H1 (cell line): ENCODE data around the gene DOCK1. TPM values are rescaled to one million over a fixed set of nuclear protein-coding genes. Genes with fewer than 3 reads are reported as not detected.

ENCODE experiments used
- CTCF ChIA-PET: fragments of 300-600 bp; sonication (Branson Sonifier 250); formaldehyde crosslinking; loops from one replicate; lab custom pipeline; 2021; ENCODE audit not compliant: partially characterized antibody; lab: Charles Lee
- POLR2A ChIA-PET: fragments of 300-600 bp; sonication (Branson Sonifier 250); formaldehyde crosslinking; loops from one replicate; lab custom pipeline; 2021; ENCODE audit warnings: inconsistent platforms; ENCODE audit not compliant: partially characterized antibody; lab: Charles Lee
- DNase-seq, 2 experiments: peaks; one replicate each; pipeline versions ENCODE4 v3.0.0 to v3.0.0-alpha.2; 2010 to 2022; ENCODE audit warnings: low spot score in 2 of 2, low read depth in 1 of 2, mixed read lengths in 1 of 2
- FAIRE-seq: peaks from 2 replicates; lab custom pipeline; 2011; peaks lifted over from hg19 to GRCh38; lab: Jason Lieb, UNC
- H2AFZ ChIP-seq: 2 replicates; pipeline ENCODE4 v1.8.1; 2012; ENCODE audit warnings: low read length, inconsistent platforms
- H2AK5ac ChIP-seq: 2 replicates; pipeline ENCODE4 v1.6.1; 2013; ENCODE audit warnings: low read depth, low read length
- H2BK120ac ChIP-seq: replicated peaks from 2 replicates; pipeline ENCODE3; 2013; ENCODE audit warnings: low read depth, low read length, inconsistent platforms
- H2BK12ac ChIP-seq: 2 replicates; pipeline ENCODE4 v1.6.1; 2013; ENCODE audit warnings: low read depth, low read length
- H2BK15ac ChIP-seq: 2 replicates; pipeline ENCODE4 v1.6.1; 2013; ENCODE audit warnings: low read length
- H2BK20ac ChIP-seq: 2 replicates; pipeline ENCODE4 v1.6.1; 2013; ENCODE audit warnings: low read length
- H2BK5ac ChIP-seq: 2 replicates; pipeline ENCODE4 v1.6.1; 2013; ENCODE audit warnings: low read depth, low read length
- H3K14ac ChIP-seq: 2 replicates; pipeline ENCODE4 v1.6.1; 2013; ENCODE audit warnings: inconsistent platforms; ENCODE audit not compliant: insufficient read length
- H3K18ac ChIP-seq: 2 replicates; pipeline ENCODE4 v1.6.1; 2013; ENCODE audit warnings: low read length; ENCODE audit errors: extremely low read depth
- H3K23ac ChIP-seq: 2 replicates; pipeline ENCODE4 v1.6.1; 2013; ENCODE audit warnings: inconsistent platforms; ENCODE audit not compliant: insufficient read length
- H3K23me2 ChIP-seq: 2 replicates; pipeline ENCODE4 v1.6.1; 2013; ENCODE audit warnings: low read depth, low read length
- H3K27ac ChIP-seq: 2 replicates; pipeline ENCODE4 v1.6.1; 2011; ENCODE audit warnings: low read depth, low read length, inconsistent platforms
- H3K27me3 ChIP-seq, 4 experiments: replicated peaks in 1 of 4; 1 replicate in 1 of 4; 2 replicates in 3 of 4; pipeline versions ENCODE4 v1.6.1 to v1.8.1; 2011 to 2013; ENCODE audit warnings: low read length in 3 of 4, mild to moderate bottlenecking in 3 of 4, inconsistent platforms in 2 of 4, mixed read lengths in 2 of 4, moderate library complexity in 1 of 4; ENCODE audit not compliant: control insufficient read depth in 3 of 4, insufficient read depth in 3 of 4; ENCODE audit errors: extremely low read depth in 1 of 4
- H3K36me3 ChIP-seq, 4 experiments: 2 replicates each; pipeline versions ENCODE4 v1.6.1 to v1.8.1; 2011 to 2013; ENCODE audit warnings: mild to moderate bottlenecking in 4 of 4, low read length in 3 of 4, moderate library complexity in 2 of 4, control low read depth in 1 of 4, inconsistent platforms in 1 of 4; ENCODE audit not compliant: insufficient read depth in 4 of 4, control insufficient read depth in 2 of 4
- H3K4ac ChIP-seq: replicated peaks from 2 replicates; pipeline ENCODE3; 2013; ENCODE audit warnings: low read length, low read depth, mixed read lengths, inconsistent platforms; ENCODE audit not compliant: insufficient read length
- H3K4me1 ChIP-seq, 4 experiments: replicated peaks in 1 of 4; 1 replicate in 1 of 4; 2 replicates in 3 of 4; pipeline versions ENCODE4 v1.6.1 to v1.8.1; 2011 to 2013; ENCODE audit warnings: low read length in 3 of 4, inconsistent platforms in 2 of 4, mixed read lengths in 1 of 4; ENCODE audit not compliant: insufficient read depth in 4 of 4, control insufficient read depth in 3 of 4
- H3K4me2 ChIP-seq, 2 experiments: 2 replicates each; pipeline versions ENCODE4 v1.6.1 to v1.8.1; 2011 to 2013; ENCODE audit warnings: low read depth in 2 of 2, low read length in 2 of 2, control low read depth in 1 of 2, inconsistent platforms in 1 of 2, mild to moderate bottlenecking in 1 of 2; ENCODE audit not compliant: insufficient read depth in 1 of 2
- H3K4me3 ChIP-seq, 4 experiments: fragments of 200-600, 300-600 bp in 1 of 4; sonication (generic), shearing (Covaris generic), sonication (Bioruptor Twin) in 1 of 4; 2 replicates each; pipeline versions ENCODE4 v1.5.1 to v1.8.1; 2011 to 2016; ENCODE audit warnings: low read length in 4 of 4, low read depth in 3 of 4, control low read depth in 2 of 4, inconsistent platforms in 2 of 4, mild to moderate bottlenecking in 2 of 4, mixed read lengths in 1 of 4, moderate library complexity in 1 of 4; ENCODE audit not compliant: insufficient read depth in 2 of 4; ENCODE audit errors: extremely low read depth in 1 of 4
- H3K56ac ChIP-seq: replicated peaks from 2 replicates; pipeline ENCODE3; 2013; ENCODE audit warnings: low read depth, mild to moderate bottlenecking, mixed read lengths, low read length, inconsistent platforms; ENCODE audit not compliant: insufficient read length
- H3K79me1 ChIP-seq: 2 replicates; pipeline ENCODE4 v1.6.1; 2013; ENCODE audit warnings: low read depth, low read length, control low read depth
- H3K79me2 ChIP-seq, 2 experiments: 2 replicates each; pipeline versions ENCODE4 v1.6.1 to v1.8.1; 2012 to 2013; ENCODE audit warnings: low read length in 2 of 2, mild to moderate bottlenecking in 2 of 2, inconsistent platforms in 1 of 2; ENCODE audit not compliant: insufficient read depth in 2 of 2, control insufficient read depth in 1 of 2
- H3K9ac ChIP-seq, 4 experiments: replicated peaks in 1 of 4; 1 replicate in 1 of 4; 2 replicates in 3 of 4; pipeline versions ENCODE4 v1.6.1 to v1.8.1; 2011 to 2013; ENCODE audit warnings: low read depth in 3 of 4, low read length in 3 of 4, control low read depth in 2 of 4, mild to moderate bottlenecking in 2 of 4, moderate library complexity in 2 of 4, inconsistent platforms in 1 of 4; ENCODE audit errors: extremely low read depth in 1 of 4
- H3K9me3 ChIP-seq, 2 experiments: 2 replicates each; pipeline versions ENCODE4 v1.6.1 to v1.8.1; 2012 to 2013; ENCODE audit warnings: mild to moderate bottlenecking in 2 of 2, moderate library complexity in 2 of 2, control low read depth in 1 of 2, inconsistent platforms in 1 of 2, low read depth in 1 of 2, low read length in 1 of 2, mixed read lengths in 1 of 2; ENCODE audit not compliant: insufficient read depth in 2 of 2
- H4K20me1 ChIP-seq, 2 experiments: replicated peaks in 1 of 2; 2 replicates each; pipeline versions ENCODE3 to v1.8.1; 2011 to 2013; ENCODE audit warnings: inconsistent platforms in 2 of 2, low read length in 2 of 2, mild to moderate bottlenecking in 1 of 2; ENCODE audit not compliant: insufficient read depth in 2 of 2, control insufficient read depth in 1 of 2
- H4K5ac ChIP-seq: 2 replicates; pipeline ENCODE4 v1.6.1; 2013; ENCODE audit warnings: low read length, low read depth, mixed read lengths, inconsistent platforms; ENCODE audit not compliant: insufficient read length
- H4K8ac ChIP-seq: 2 replicates; pipeline ENCODE4 v1.8.0; 2013; ENCODE audit warnings: mild to moderate bottlenecking, moderate library complexity, low read length, inconsistent platforms; ENCODE audit not compliant: insufficient read depth; ENCODE audit errors: extremely low read depth
- H4K91ac ChIP-seq: replicated peaks from 2 replicates; pipeline ENCODE3; 2013; ENCODE audit warnings: low read length, mixed read lengths, inconsistent platforms; ENCODE audit not compliant: insufficient read length
- BRCA1 ChIP-seq: IDR thresholded peaks from 2 replicates; pipeline ENCODE4 v1.6.1; 2012; ENCODE audit warnings: low read depth, low read length, improper control_type of control experiment
- SAP30 ChIP-seq: fragments of 300-600 bp; sonication (generic); IDR thresholded peaks from 2 replicates; pipeline ENCODE4 v1.7.1; 2012; ENCODE audit warnings: low read length, moderate library complexity, mild to moderate bottlenecking, inconsistent platforms; ENCODE audit not compliant: insufficient read depth, insufficient replicate concordance
- SUZ12 ChIP-seq: fragments of 200-600 bp; sonication (generic); IDR thresholded peaks from 2 replicates; pipeline ENCODE4 v1.6.1; 2012; ENCODE audit warnings: mild to moderate bottlenecking, inconsistent platforms, low read length, moderate library complexity, mixed read lengths
- TCF12 ChIP-seq: IDR thresholded peaks from 2 replicates; pipeline ENCODE4 v1.6.1; 2011; ENCODE audit warnings: low read depth, mild to moderate bottlenecking, low read length
- TEAD4 ChIP-seq: IDR thresholded peaks from 2 replicates; pipeline ENCODE4 v1.6.1; 2012; ENCODE audit warnings: low read depth, low read length, inconsistent platforms, mixed read lengths
- YY1 ChIP-seq: IDR thresholded peaks from 2 replicates; pipeline ENCODE4 v1.6.1; 2011; ENCODE audit warnings: low read depth, mild to moderate bottlenecking, low read length
- WGBS, 2 experiments: shearing (Covaris generic) in 1 of 2; methylation state at CpG; one replicate each; pipeline versions ENCODE4 v1.1.6 to v1.1.7; 2013 to 2015; ENCODE audit warnings: low lambda C conversion rate in 2 of 2, mixed read lengths in 2 of 2, inconsistent platforms in 1 of 2, low coverage in 1 of 2, missing lambda C conversion rate in 1 of 2; ENCODE audit not compliant: insufficient replicate concordance in 2 of 2, insufficient coverage in 1 of 2, insufficient read length in 1 of 2; ENCODE audit errors: extremely low coverage in 1 of 2, missing lambda C conversion rate in 1 of 2; 5-methylcytosine and 5-hydroxymethylcytosine counted together
- polyA plus RNA-seq, 7 experiments: library from polyadenylated mRNA; depleted of rRNA in 3 of 7; stranded (reverse) in 5 of 7; unstranded in 2 of 7; fragments of >200 nt in 5 of 7; fragments of 200-250 nt in 2 of 7; gene quantifications; 1 replicate in 5 of 7; 2 replicates in 1 of 7; 4 replicates in 1 of 7; pipeline versions ENCODE4 v1.2.1 to v1.2.3, GENCODE V29; 2011 to 2013; ENCODE audit warnings: missing spikeins in 2 of 7, mixed read lengths in 2 of 7
- total RNA-seq: library from RNA; stranded (reverse); fragmentation: NEBNext Ultra II Directional; extraction: Animal tissue kit (Norgen Biotek cat#: 25700); gene quantifications from 2 replicates; pipeline ENCODE4 v1.2.1, GENCODE V29; 2021
- TF ChIP-seq, protein P1 (sequence below), 3 experiments: IDR thresholded peaks; 1 replicate in 2 of 3; 2 replicates in 1 of 3; pipeline versions ENCODE4 v1.5.1 to v1.6.1; 2011; ENCODE audit warnings: low read length in 3 of 3, mild to moderate bottlenecking in 3 of 3, inconsistent platforms in 2 of 3, low read depth in 1 of 3, moderate library complexity in 1 of 3; ENCODE audit not compliant: insufficient read depth in 1 of 3; ENCODE audit errors: control extremely low read depth in 1 of 3
- TF ChIP-seq, protein P2 (sequence below): IDR thresholded peaks from 2 replicates; pipeline ENCODE4 v1.6.1; 2012; ENCODE audit warnings: inconsistent platforms

Gene DOCK1
- total and polyA plus RNA-seq, 2 of the 8 experiments (the other 6 are each of a cell fraction or from before 2014, with no cell fraction given): 11.6 to 53.0 TPM

DNA sequence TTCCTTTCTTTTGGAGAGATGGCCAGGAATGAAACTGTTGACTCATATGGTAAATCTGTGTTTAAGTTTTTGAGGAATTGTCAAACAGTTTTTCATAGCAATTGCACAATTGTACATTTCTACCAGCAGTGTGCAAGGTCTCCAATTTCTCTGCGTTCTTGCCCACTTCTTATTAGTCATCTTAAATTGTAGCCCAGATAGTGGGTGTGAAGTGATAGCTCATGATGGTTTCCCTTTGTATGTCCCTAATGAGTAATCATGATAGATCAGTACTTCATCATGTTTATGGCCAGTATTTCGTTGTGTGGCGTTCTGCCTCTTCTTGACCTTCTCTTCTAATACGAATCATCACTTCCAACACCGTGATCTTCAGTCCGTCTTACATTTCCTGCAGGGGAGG, 136.3 kb downstream of the DOCK1 start:
- Histone ChIP-seq H3K9ac (no peak overlapping the region), H3K79me1 (no peaks in the 10 kb centered on the region; the same call in 1 of the 2 replicates), H4K8ac (no peak overlapping the region), H3K9me3 (no peaks in the 10 kb centered on the region), H2BK15ac (no peak overlapping the region), H3K79me2 (no peaks in the 10 kb centered on the region), H4K91ac (no peak overlapping the region), H2AK5ac (no peak overlapping the region), H3K36me3 (peaks cover 0 to 30% (median 24%) of the 10 kb centered on the region in 4 experiments; a peak in 6 of 8 replicates), H3K27ac (no peak overlapping the region), H3K23me2 (no peaks in the 10 kb centered on the region), H3K27me3 (no peaks in the 10 kb centered on the region), H3K23ac (no peak overlapping the region), H3K18ac (no peak overlapping the region), H3K4me1 (no peaks in the 10 kb centered on the region), H2BK20ac (no peak overlapping the region), H2BK5ac (no peak overlapping the region), H3K4ac (no peak overlapping the region), H3K4me2 (no peak overlapping the region), H3K4me3 (no peak overlapping the region), H2AFZ (no peak overlapping the region), H4K20me1 (no peaks in the 10 kb centered on the region), H3K56ac (no peak overlapping the region), H2BK12ac (no peak overlapping the region), H3K14ac (no peak overlapping the region), H4K5ac (no peak overlapping the region), H2BK120ac (no peak overlapping the region)
- 83% methylated on average over 6 of the region's 6 CpGs; no CpG with 5 or more reads in 1 of the 2 experiments for WGBS, 2 experiments
- no peak for TF ChIP-seq SUZ12
- TF ChIP-seq, protein P1, sequence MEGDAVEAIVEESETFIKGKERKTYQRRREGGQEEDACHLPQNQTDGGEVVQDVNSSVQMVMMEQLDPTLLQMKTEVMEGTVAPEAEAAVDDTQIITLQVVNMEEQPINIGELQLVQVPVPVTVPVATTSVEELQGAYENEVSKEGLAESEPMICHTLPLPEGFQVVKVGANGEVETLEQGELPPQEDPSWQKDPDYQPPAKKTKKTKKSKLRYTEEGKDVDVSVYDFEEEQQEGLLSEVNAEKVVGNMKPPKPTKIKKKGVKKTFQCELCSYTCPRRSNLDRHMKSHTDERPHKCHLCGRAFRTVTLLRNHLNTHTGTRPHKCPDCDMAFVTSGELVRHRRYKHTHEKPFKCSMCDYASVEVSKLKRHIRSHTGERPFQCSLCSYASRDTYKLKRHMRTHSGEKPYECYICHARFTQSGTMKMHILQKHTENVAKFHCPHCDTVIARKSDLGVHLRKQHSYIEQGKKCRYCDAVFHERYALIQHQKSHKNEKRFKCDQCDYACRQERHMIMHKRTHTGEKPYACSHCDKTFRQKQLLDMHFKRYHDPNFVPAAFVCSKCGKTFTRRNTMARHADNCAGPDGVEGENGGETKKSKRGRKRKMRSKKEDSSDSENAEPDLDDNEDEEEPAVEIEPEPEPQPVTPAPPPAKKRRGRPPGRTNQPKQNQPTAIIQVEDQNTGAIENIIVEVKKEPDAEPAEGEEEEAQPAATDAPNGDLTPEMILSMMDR (IDR thresholded peaks at IDR 0.05; ENCODE audit: control extremely low read depth in 1 of 3, insufficient read depth in 1 of 3, low read depth in 1 of 3, low read length in 3 of 3): no peak
- no peak for TF ChIP-seq TEAD4
- no peak for TF ChIP-seq BRCA1
- TF ChIP-seq TCF12: no peak
- TF ChIP-seq, protein P2, sequence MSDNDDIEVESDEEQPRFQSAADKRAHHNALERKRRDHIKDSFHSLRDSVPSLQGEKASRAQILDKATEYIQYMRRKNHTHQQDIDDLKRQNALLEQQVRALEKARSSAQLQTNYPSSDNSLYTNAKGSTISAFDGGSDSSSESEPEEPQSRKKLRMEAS: no peak
- no peak for TF ChIP-seq YY1
- no peak for TF ChIP-seq SAP30
- ChIA-PET CTCF (no interaction called here), POLR2A (no interaction called here)
- DNase-seq: no peak
- no peak for FAIRE-seq
